Nephron (organoid): ENCODE data around the gene GLIS1.

Experiments
- H3K27ac Mint-ChIP-seq, 3 experiments: 2 replicates each; pipeline ENCODE4 v1.8.0; 2020; ENCODE audit warnings: mixed read lengths in 3 of 3, mild to moderate bottlenecking in 2 of 3, moderate library complexity in 1 of 3
- H3K27me3 Mint-ChIP-seq: 2 replicates; pipeline ENCODE4 v1.8.0; 2021; ENCODE audit warnings: low read depth, mild to moderate bottlenecking, moderate library complexity, mixed read lengths
- H3K36me3 Mint-ChIP-seq: 2 replicates; pipeline ENCODE4 v1.8.0; 2020; ENCODE audit warnings: low read depth, mixed read lengths
- H3K4me1 Mint-ChIP-seq: 2 replicates; pipeline ENCODE4 v1.8.0; 2020; ENCODE audit warnings: mixed read lengths
- H3K4me3 Mint-ChIP-seq, 3 experiments: 2 replicates each; pipeline ENCODE4 v1.8.0; 2020; ENCODE audit warnings: mild to moderate bottlenecking in 3 of 3, mixed read lengths in 3 of 3, moderate library complexity in 2 of 3
- H3K9me3 Mint-ChIP-seq: 2 replicates; pipeline ENCODE4 v1.8.0; 2020; ENCODE audit warnings: mixed read lengths
- TF ChIP-seq, protein P1 (sequence below), 3 experiments: fragments of 200-600 bp; sonication (generic); IDR thresholded peaks; one replicate each; pipeline ENCODE4 v1.5.0; 2021; ENCODE audit warnings: antibody characterized with exemption in 3 of 3; ENCODE audit not compliant: unreplicated experiment in 3 of 3

Gene GLIS1

GRCh38 chr1:53699981-53700380 is 39.0 kb downstream of the GLIS1 start:
- H3K9me3 Mint-ChIP-seq = no peaks in the 10 kb centered on the region
- peaks cover 37% of the 10 kb centered on the region for H3K27me3 Mint-ChIP-seq
- no peak overlapping the region for H3K4me3 Mint-ChIP-seq
- H3K4me1 Mint-ChIP-seq = peaks cover 11% of the 10 kb centered on the region
- no peaks in the 10 kb centered on the region for H3K36me3 Mint-ChIP-seq
- H3K27ac Mint-ChIP-seq = no peak overlapping the region
- TF ChIP-seq, protein P1, sequence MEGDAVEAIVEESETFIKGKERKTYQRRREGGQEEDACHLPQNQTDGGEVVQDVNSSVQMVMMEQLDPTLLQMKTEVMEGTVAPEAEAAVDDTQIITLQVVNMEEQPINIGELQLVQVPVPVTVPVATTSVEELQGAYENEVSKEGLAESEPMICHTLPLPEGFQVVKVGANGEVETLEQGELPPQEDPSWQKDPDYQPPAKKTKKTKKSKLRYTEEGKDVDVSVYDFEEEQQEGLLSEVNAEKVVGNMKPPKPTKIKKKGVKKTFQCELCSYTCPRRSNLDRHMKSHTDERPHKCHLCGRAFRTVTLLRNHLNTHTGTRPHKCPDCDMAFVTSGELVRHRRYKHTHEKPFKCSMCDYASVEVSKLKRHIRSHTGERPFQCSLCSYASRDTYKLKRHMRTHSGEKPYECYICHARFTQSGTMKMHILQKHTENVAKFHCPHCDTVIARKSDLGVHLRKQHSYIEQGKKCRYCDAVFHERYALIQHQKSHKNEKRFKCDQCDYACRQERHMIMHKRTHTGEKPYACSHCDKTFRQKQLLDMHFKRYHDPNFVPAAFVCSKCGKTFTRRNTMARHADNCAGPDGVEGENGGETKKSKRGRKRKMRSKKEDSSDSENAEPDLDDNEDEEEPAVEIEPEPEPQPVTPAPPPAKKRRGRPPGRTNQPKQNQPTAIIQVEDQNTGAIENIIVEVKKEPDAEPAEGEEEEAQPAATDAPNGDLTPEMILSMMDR (IDR thresholded peaks at IDR 0.05; ENCODE audit: unreplicated experiment in 3 of 3) = no peak

- Mint-ChIP-seq H3K27ac (no peak overlapping the region), H3K4me1 (peaks cover 11% of the 10 kb centered on the region), H3K36me3 (no peaks in the 10 kb centered on the region), H3K4me3 (no peak overlapping the region), H3K27me3 (peaks cover 38% of the 10 kb centered on the region), H3K9me3 (no peaks in the 10 kb centered on the region)
- TF ChIP-seq, protein P1 (IDR thresholded peaks at IDR 0.05; ENCODE audit: unreplicated experiment in 3 of 3) = no peak
Observed at GRCh38 chr1:53698384-53698980, 40.5 kb downstream of the GLIS1 start.

- TF ChIP-seq, protein P1 (IDR thresholded peaks at IDR 0.05; ENCODE audit: unreplicated experiment in 3 of 3) = no peak
- Mint-ChIP-seq H3K27me3 (peaks cover 37% of the 10 kb centered on the region), H3K27ac (no peak overlapping the region), H3K4me1 (peaks cover 11% of the 10 kb centered on the region), H3K9me3 (no peaks in the 10 kb centered on the region), H3K4me3 (no peak overlapping the region), H3K36me3 (no peaks in the 10 kb centered on the region)
Observed at GRCh38 chr1:53697721-53698383, 41.1 kb downstream of the GLIS1 start.

GRCh38 chr1:53696990-53697389 is 42.0 kb downstream of the GLIS1 start:
- Mint-ChIP-seq H3K4me3 (no peak overlapping the region), H3K27me3 (peaks cover 34% of the 10 kb centered on the region), H3K9me3 (no peaks in the 10 kb centered on the region), H3K36me3 (no peaks in the 10 kb centered on the region), H3K27ac (no peak overlapping the region), H3K4me1 (peaks cover 11% of the 10 kb centered on the region)
- TF ChIP-seq, protein P1 (IDR thresholded peaks at IDR 0.05; ENCODE audit: unreplicated experiment in 3 of 3) = no peak

- TF ChIP-seq, protein P1 (IDR thresholded peaks at IDR 0.05; ENCODE audit: unreplicated experiment in 3 of 3) = no peak
- peaks cover 11% of the 10 kb centered on the region for H3K4me1 Mint-ChIP-seq
- peaks cover 37% of the 10 kb centered on the region for H3K27me3 Mint-ChIP-seq
- peak overlapping the region in 1 of 3 experiments; percentile 1 for H3K4me3 Mint-ChIP-seq
- no peaks in the 10 kb centered on the region for H3K9me3 Mint-ChIP-seq
- peak overlapping the region in 1 of 3 experiments; percentile 12 for H3K27ac Mint-ChIP-seq
- H3K36me3 Mint-ChIP-seq = no peaks in the 10 kb centered on the region
Observed at GRCh38 chr1:53696571-53696970, 42.4 kb downstream of the GLIS1 start.

GRCh38 chr1:53696051-53696450 is 42.9 kb downstream of the GLIS1 start:
- no peaks in the 10 kb centered on the region for H3K36me3 Mint-ChIP-seq
- H3K27me3 Mint-ChIP-seq = peaks cover 39% of the 10 kb centered on the region
- H3K4me3 Mint-ChIP-seq = no peak overlapping the region
- TF ChIP-seq, protein P1 (IDR thresholded peaks at IDR 0.05; ENCODE audit: unreplicated experiment in 3 of 3) = no peak
- peaks cover 11% of the 10 kb centered on the region for H3K4me1 Mint-ChIP-seq
- H3K9me3 Mint-ChIP-seq = no peaks in the 10 kb centered on the region
- peak overlapping the region in 1 of 3 experiments; percentile 12 for H3K27ac Mint-ChIP-seq
